Measurements from ENCODE around the gene MYO1F.
A peak's percentile ranks its signal among the peaks of the same experiment; 100 is the strongest.
"Not testable (repeated sequence)": the region's sequence is repeated elsewhere in the genome, so short reads cannot be mapped to it uniquely, and the experiment has no call there.

The MYO1F gene

GRCh38 chr19:8577247-8577646, at the start of gene MYO1F:
MYO1F (minus strand) TSS chr19:8577442; CDS start chr19:8577309, 133 bp downstream.
- peak in 8 of 14 donors; percentile 7 to 52 (median 26) for DNase-seq

GRCh38 chr19:8626842-8627241, 49.6 kb upstream of the MYO1F start:
- DNase-seq: no peak

- DNase-seq: not testable (repeated sequence)
Observed at GRCh38 chr19:8622886-8623285, 45.6 kb upstream of the MYO1F start.

- no peak for DNase-seq
Observed at GRCh38 chr19:8618751-8619150, 41.5 kb upstream of the MYO1F start.

- DNase-seq: no peak
Observed at GRCh38 chr19:8617984-8618383, 40.7 kb upstream of the MYO1F start.

- DNase-seq: not testable (repeated sequence)
Observed at GRCh38 chr19:8617325-8617724, 40.1 kb upstream of the MYO1F start.

- no peak for DNase-seq
Observed at GRCh38 chr19:8616861-8617260, 39.6 kb upstream of the MYO1F start.

- DNase-seq: peak in 6 of 14 donors; percentile 1 to 28 (median 7)
Observed at GRCh38 chr19:8615813-8616596, 38.8 kb upstream of the MYO1F start.

- no peak for DNase-seq
Observed at GRCh38 chr19:8615024-8615423, 37.8 kb upstream of the MYO1F start.

GRCh38 chr19:8614455-8614854, 37.2 kb upstream of the MYO1F start:
- no peak for DNase-seq

GRCh38 chr19:8612807-8613171, 35.5 kb upstream of the MYO1F start:
- no peak for DNase-seq

GRCh38 chr19:8611877-8612806, 34.9 kb upstream of the MYO1F start:
- DNase-seq: peak in 1 of 14 donors; percentile 14

- DNase-seq: no peak
Observed at GRCh38 chr19:8611391-8611876, 34.2 kb upstream of the MYO1F start.

GRCh38 chr19:8610936-8611300, 33.7 kb upstream of the MYO1F start:
- DNase-seq: no peak

GRCh38 chr19:8610041-8610935, 33.0 kb upstream of the MYO1F start, which contains the start of gene ADAMTS10:
ADAMTS10 (minus strand) TSS chr19:8610715; CDS start chr19:8605710, 5,005 bp downstream.
- peak in 2 of 14 donors; percentile 34 to 37 for DNase-seq

GRCh38 chr19:8609279-8610040, 32.2 kb upstream of the MYO1F start:
- DNase-seq: peak in 7 of 14 donors; percentile 8 to 32 (median 24)

GRCh38 chr19:8608941-8609278, 31.7 kb upstream of the MYO1F start:
- no peak for DNase-seq

GRCh38 chr19:8607386-8607785, 30.1 kb upstream of the MYO1F start:
- DNase-seq: no peak

GRCh38 chr19:8605514-8605913, 28.3 kb upstream of the MYO1F start:
- no peak for DNase-seq

- DNase-seq: no peak
Observed at GRCh38 chr19:8601796-8602195, 24.6 kb upstream of the MYO1F start.

GRCh38 chr19:8600816-8601215, 23.6 kb upstream of the MYO1F start:
- DNase-seq: no peak
